ENCODE measurements around the gene MXRA8.
A peak's percentile ranks its signal among the peaks of the same experiment; 100 is the strongest.

MXRA8 gene

DNA sequence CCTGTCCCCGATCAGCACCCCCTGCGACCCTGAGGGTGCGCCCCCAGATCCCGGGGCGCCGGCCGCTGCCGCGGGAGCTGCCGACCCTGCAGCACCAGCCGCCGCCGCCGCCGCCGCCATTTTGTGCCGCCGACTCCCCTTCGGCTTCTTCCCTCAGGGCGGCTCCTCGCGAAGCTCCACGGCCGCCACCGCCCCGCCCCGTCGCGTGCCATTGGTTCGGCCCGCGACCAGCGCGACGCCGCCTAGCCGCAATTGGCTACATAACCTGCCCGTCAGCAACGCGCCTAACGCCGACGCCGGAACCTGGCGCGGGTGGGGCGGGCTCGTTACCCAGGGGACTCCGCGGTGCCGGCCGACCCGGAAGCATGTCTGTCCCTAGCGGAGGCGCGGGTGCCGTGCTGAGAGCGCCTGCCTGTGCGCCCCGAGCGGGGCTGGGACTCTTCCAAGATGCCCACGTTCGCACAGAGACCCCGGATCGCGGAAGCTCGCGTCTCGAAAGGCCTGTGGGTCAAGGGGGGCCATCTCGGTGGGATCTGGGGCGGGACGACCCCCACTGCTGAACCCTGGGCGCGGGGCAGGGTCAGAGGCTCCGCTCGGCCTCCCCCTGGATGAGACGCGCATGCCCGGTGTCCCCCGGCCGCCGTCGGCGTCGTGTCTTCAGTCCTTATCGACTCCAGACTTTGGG lies 41.0 kb upstream of the MXRA8 start, which contains the start of gene CCNL2:
CCNL2 (minus strand) TSS at position 149 of the 685 bp plus-strand sequence; CDS start at position 120, 29 bp downstream.
- Histone ChIP-seq H3K27me3 (ENCODE audit: insufficient read depth, low read length, poor library complexity) (no peaks in the 10 kb centered on the region), H3K79me2 (ENCODE audit: insufficient read depth, low read length) (peaks cover 81% of the 10 kb centered on the region), H3K4me1 (ENCODE audit: insufficient read depth, low read length) (peaks cover 50% of the 10 kb centered on the region), H3K36me3 (ENCODE audit: insufficient read depth, low read length) (peaks cover 75% of the 10 kb centered on the region), H3K27ac (ENCODE audit: low read length) (peak within 1 kb of the TSS; percentile 88), H4K20me1 (ENCODE audit: insufficient read depth, low read length) (peaks cover 28% of the 10 kb centered on the region), H2AFZ (ENCODE audit: low read depth, low read length) (peak within 1 kb of the TSS; percentile 75), H3K9ac (ENCODE audit: low read depth, low read length) (peak within 1 kb of the TSS; percentile 71), H3K9me3 (ENCODE audit: insufficient read depth, low read length, severe bottlenecking) (no peaks in the 10 kb centered on the region), H3K4me2 (ENCODE audit: insufficient read depth, low read length) (peak within 1 kb of the TSS; percentile 98), H3K4me3 (ENCODE audit: low read depth in 1 of 2, low read length in 2 of 2) (peak within 1 kb of the TSS; percentile 87 to 94)
- TF ChIP-seq, protein P1, sequence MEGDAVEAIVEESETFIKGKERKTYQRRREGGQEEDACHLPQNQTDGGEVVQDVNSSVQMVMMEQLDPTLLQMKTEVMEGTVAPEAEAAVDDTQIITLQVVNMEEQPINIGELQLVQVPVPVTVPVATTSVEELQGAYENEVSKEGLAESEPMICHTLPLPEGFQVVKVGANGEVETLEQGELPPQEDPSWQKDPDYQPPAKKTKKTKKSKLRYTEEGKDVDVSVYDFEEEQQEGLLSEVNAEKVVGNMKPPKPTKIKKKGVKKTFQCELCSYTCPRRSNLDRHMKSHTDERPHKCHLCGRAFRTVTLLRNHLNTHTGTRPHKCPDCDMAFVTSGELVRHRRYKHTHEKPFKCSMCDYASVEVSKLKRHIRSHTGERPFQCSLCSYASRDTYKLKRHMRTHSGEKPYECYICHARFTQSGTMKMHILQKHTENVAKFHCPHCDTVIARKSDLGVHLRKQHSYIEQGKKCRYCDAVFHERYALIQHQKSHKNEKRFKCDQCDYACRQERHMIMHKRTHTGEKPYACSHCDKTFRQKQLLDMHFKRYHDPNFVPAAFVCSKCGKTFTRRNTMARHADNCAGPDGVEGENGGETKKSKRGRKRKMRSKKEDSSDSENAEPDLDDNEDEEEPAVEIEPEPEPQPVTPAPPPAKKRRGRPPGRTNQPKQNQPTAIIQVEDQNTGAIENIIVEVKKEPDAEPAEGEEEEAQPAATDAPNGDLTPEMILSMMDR (IDR thresholded peaks at IDR 0.05; ENCODE audit: borderline replicate concordance, extremely low read depth, low read length, poor library complexity, severe bottlenecking) = peak; percentile 68
- no peak for TF ChIP-seq EZH2 (IDR thresholded peaks at IDR 0.05; ENCODE audit: borderline replicate concordance, low read depth, low read length, severe bottlenecking)
- ATAC-seq (ENCODE audit: insufficient read depth, low read depth) (peak; percentile 95), DNase-seq (peak; percentile 99)

DNA sequence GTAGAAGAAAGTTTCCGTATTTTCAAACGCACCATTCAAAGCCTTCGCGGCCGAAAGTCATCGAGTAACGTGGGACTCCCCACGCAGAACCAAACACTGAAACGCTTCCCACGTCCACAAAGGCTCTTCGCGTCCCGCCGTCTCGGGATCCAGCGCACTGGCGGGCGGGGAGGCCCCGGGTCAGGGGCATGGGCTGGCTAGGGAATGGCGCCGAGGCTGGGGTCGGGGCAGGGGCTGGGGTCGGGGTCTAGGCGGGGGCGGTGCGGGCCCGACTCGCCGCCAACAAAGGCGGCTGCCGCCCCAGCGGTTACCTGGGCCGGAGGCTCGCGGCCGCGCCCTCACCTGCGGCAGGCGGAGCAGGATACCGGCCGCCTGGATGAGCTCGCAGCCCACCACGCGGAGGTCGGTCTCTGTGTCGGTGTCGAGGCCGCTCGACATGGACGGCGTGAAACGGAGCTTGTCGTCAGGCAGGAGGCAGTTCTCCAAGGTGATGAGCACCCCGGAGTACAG lies 40.4 kb upstream of the MXRA8 start:
- Histone ChIP-seq H3K4me2 (ENCODE audit: insufficient read depth, low read length) (peak overlapping the region; percentile 82), H3K4me1 (ENCODE audit: insufficient read depth, low read length) (peaks cover 50% of the 10 kb centered on the region), H3K27ac (ENCODE audit: low read length) (peak overlapping the region; percentile 88), H3K79me2 (ENCODE audit: insufficient read depth, low read length) (peaks cover 83% of the 10 kb centered on the region), H3K27me3 (ENCODE audit: insufficient read depth, low read length, poor library complexity) (no peaks in the 10 kb centered on the region), H3K9ac (ENCODE audit: low read depth, low read length) (peak overlapping the region; percentile 71), H3K36me3 (ENCODE audit: insufficient read depth, low read length) (peaks cover 78% of the 10 kb centered on the region), H4K20me1 (ENCODE audit: insufficient read depth, low read length) (peaks cover 28% of the 10 kb centered on the region), H3K4me3 (ENCODE audit: low read depth in 1 of 2, low read length in 2 of 2) (peak overlapping the region; percentile 84 to 87; a peak in 3 of 4 replicates), H3K9me3 (ENCODE audit: insufficient read depth, low read length, severe bottlenecking) (no peaks in the 10 kb centered on the region), H2AFZ (ENCODE audit: low read depth, low read length) (peak overlapping the region; percentile 75)
- DNase-seq = no peak
- 0 out of 3 replicates have a peak, but pooled peaks have one; percentile 0 for ATAC-seq (ENCODE audit: insufficient read depth, low read depth)
- TF ChIP-seq EZH2 (IDR thresholded peaks at IDR 0.05; ENCODE audit: borderline replicate concordance, low read depth, low read length, severe bottlenecking) = no peak
- TF ChIP-seq, protein P1 (IDR thresholded peaks at IDR 0.05; ENCODE audit: borderline replicate concordance, extremely low read depth, low read length, poor library complexity, severe bottlenecking) = no peak

DNA sequence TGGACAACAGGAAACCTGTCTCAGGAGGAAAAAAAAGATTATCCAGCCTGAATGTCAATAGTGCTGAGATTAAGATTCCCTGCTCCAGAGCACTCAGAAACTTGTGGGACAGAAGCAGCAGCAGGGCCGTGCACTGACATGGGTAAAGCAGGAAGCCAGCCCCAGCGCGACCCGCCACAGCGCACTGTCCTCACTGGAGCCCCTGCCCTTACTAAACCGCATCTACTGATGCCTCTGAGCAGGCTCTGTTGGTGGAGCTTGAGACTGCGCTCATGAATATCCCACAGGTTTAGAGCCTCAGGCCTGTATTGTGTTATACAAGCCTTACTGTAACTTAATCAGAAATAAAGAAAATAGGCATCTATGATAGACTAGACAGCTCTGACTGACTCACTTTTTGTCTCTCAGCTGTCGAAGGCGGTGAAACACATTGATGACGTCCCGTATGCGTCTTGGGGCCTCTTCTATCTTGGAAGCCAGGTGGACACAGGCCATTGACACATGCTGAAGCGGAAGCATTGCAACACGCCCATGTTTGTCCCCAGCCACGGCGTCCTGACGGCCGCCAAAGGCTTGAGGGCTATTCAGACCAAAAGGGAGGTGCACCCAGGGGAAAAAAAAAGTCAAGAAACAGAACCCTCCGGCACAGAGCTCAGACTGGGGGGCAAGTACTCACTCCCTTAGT lies 39.6 kb upstream of the MXRA8 start:
- TF ChIP-seq EZH2 (IDR thresholded peaks at IDR 0.05; ENCODE audit: borderline replicate concordance, low read depth, low read length, severe bottlenecking) = no peak
- TF ChIP-seq, protein P1 (IDR thresholded peaks at IDR 0.05; ENCODE audit: borderline replicate concordance, extremely low read depth, low read length, poor library complexity, severe bottlenecking) = no peak
- Histone ChIP-seq H3K9me3 (ENCODE audit: insufficient read depth, low read length, severe bottlenecking) (no peaks in the 10 kb centered on the region), H3K27ac (ENCODE audit: low read length) (peak overlapping the region; percentile 88), H3K4me2 (ENCODE audit: insufficient read depth, low read length) (peak overlapping the region; percentile 82), H3K36me3 (ENCODE audit: insufficient read depth, low read length) (peaks cover 79% of the 10 kb centered on the region), H2AFZ (ENCODE audit: low read depth, low read length) (no peak overlapping the region), H3K79me2 (ENCODE audit: insufficient read depth, low read length) (peaks cover 85% of the 10 kb centered on the region), H3K9ac (ENCODE audit: low read depth, low read length) (peak overlapping the region; percentile 71), H4K20me1 (ENCODE audit: insufficient read depth, low read length) (peaks cover 35% of the 10 kb centered on the region), H3K27me3 (ENCODE audit: insufficient read depth, low read length, poor library complexity) (no peaks in the 10 kb centered on the region), H3K4me1 (ENCODE audit: insufficient read depth, low read length) (peaks cover 50% of the 10 kb centered on the region), H3K4me3 (ENCODE audit: low read depth in 1 of 2, low read length in 2 of 2) (peak overlapping the region; percentile 84 to 87; a peak in 3 of 4 replicates)
- ATAC-seq (ENCODE audit: insufficient read depth, low read depth) (no peak), DNase-seq (no peak)

Data from DND-41 (cell line).